Osteocyte (in vitro differentiated cells): ENCODE data around the gene CENPP. TPM values are rescaled to one million over a fixed set of nuclear protein-coding genes. Genes with fewer than 3 reads are reported as not detected.

Experiments
- DNase-seq: peaks from one replicate; pipeline ENCODE4 v3.0.0; 2021; ENCODE audit warnings: mixed read lengths; ENCODE audit not compliant: unreplicated experiment; ENCODE audit errors: extremely low spot score
- H3K27ac Mint-ChIP-seq: one replicate; pipeline ENCODE4 v1.8.0; 2021; ENCODE audit warnings: mild to moderate bottlenecking, mixed read lengths; ENCODE audit not compliant: unreplicated experiment
- H3K27me3 Mint-ChIP-seq: one replicate; pipeline ENCODE4 v1.8.0; 2021; ENCODE audit warnings: mixed read lengths; ENCODE audit not compliant: unreplicated experiment
- H3K36me3 Mint-ChIP-seq: one replicate; pipeline ENCODE4 v1.8.0; 2021; ENCODE audit warnings: mixed read lengths; ENCODE audit not compliant: unreplicated experiment
- H3K4me1 Mint-ChIP-seq: one replicate; pipeline ENCODE4 v1.8.0; 2021; ENCODE audit warnings: mixed read lengths; ENCODE audit not compliant: unreplicated experiment
- H3K4me3 Mint-ChIP-seq: one replicate; pipeline ENCODE4 v1.8.0; 2021; ENCODE audit warnings: mild to moderate bottlenecking, moderate library complexity, mixed read lengths; ENCODE audit not compliant: unreplicated experiment
- H3K9me3 Mint-ChIP-seq: one replicate; pipeline ENCODE4 v1.8.0; 2021; ENCODE audit warnings: mixed read lengths; ENCODE audit not compliant: unreplicated experiment
- CTCF ChIP-seq: fragments of 200-600 bp; sonication (generic); IDR thresholded peaks from 2 replicates; pipeline ENCODE4 v1.5.0; 2021; ENCODE audit warnings: antibody characterized with exemption, mild to moderate bottlenecking, moderate library complexity
- total RNA-seq: library from RNA; stranded (reverse); gene quantifications from 2 replicates; pipeline ENCODE4 v1.2.1, GENCODE V29; 2021

The CENPP gene
- total RNA-seq, 1 donor from 2014 or later, result 11.6 TPM

GRCh38 chr9:92414566-92414965 is 88.8 kb downstream of the CENPP start:
- no peak for DNase-seq
- Mint-ChIP-seq H3K9me3 (no peaks in the 10 kb centered on the region), H3K27ac (no peak overlapping the region), H3K27me3 (no peaks in the 10 kb centered on the region), H3K4me1 (peaks cover 26% of the 10 kb centered on the region), H3K4me3 (no peak overlapping the region), H3K36me3 (peaks cover 16% of the 10 kb centered on the region)
- TF ChIP-seq CTCF, result no peak

GRCh38 chr9:92422611-92423338 is 97.0 kb downstream of the CENPP start:
- Mint-ChIP-seq H3K36me3 (peaks cover 15% of the 10 kb centered on the region), H3K9me3 (peaks cover 10% of the 10 kb centered on the region), H3K4me3 (peak overlapping the region; percentile 66), H3K4me1 (peaks cover 58% of the 10 kb centered on the region), H3K27ac (peak overlapping the region; percentile 82), H3K27me3 (no peaks in the 10 kb centered on the region)
- DNase-seq, result no peak
- no peak for TF ChIP-seq CTCF

- peaks cover 15% of the 10 kb centered on the region for H3K36me3 Mint-ChIP-seq
- no peak for TF ChIP-seq CTCF
These were observed 97.9 kb downstream of the CENPP start for GRCh38 chr9:92423612-92424011.

GRCh38 chr9:92424340-92424739 is 98.6 kb downstream of the CENPP start, which contains the start of gene OMD:
Gene OMD, minus strand, starts transcription at chr9:92424471. Its CDS starts 6,913 bp downstream, at chr9:92417558.
- Mint-ChIP-seq H3K9me3 (peaks cover 10% of the 10 kb centered on the region), H3K4me1 (peaks cover 51% of the 10 kb centered on the region), H3K4me3 (peak within 1 kb of the TSS; percentile 73), H3K36me3 (peaks cover 15% of the 10 kb centered on the region), H3K27ac (peak within 1 kb of the TSS; percentile 91), H3K27me3 (no peaks in the 10 kb centered on the region)
- no peak for TF ChIP-seq CTCF
- DNase-seq, result no peak

More at GRCh38 chr9:92423612-92424011, 97.9 kb downstream of the CENPP start:
- no peak for DNase-seq
- H3K27me3 Mint-ChIP-seq, result no peaks in the 10 kb centered on the region
- peaks cover 54% of the 10 kb centered on the region for H3K4me1 Mint-ChIP-seq
- H3K4me3 Mint-ChIP-seq, result peak overlapping the region; percentile 71
- peak overlapping the region; percentile 91 for H3K27ac Mint-ChIP-seq
- H3K9me3 Mint-ChIP-seq, result peaks cover 10% of the 10 kb centered on the region

- DNase-seq, result no peak
- H3K27ac Mint-ChIP-seq, result peak overlapping the region; percentile 91
- peaks cover 9% of the 10 kb centered on the region for H3K36me3 Mint-ChIP-seq
- no peak for TF ChIP-seq CTCF
- peaks cover 4% of the 10 kb centered on the region for H3K9me3 Mint-ChIP-seq
- peaks cover 56% of the 10 kb centered on the region for H3K4me1 Mint-ChIP-seq
- peak overlapping the region; percentile 1 for H3K4me3 Mint-ChIP-seq
- no peaks in the 10 kb centered on the region for H3K27me3 Mint-ChIP-seq
These were observed 99.7 kb downstream of the CENPP start for GRCh38 chr9:92425474-92425873.
